H9 (cell line): ENCODE measurements around the gene ADAMTS2. TPM values are rescaled to one million over a fixed set of nuclear protein-coding genes. Genes with fewer than 3 reads are reported as not detected.

ENCODE experiments used
- DNase-seq: peaks from one replicate; pipeline ENCODE4 v3.0.0-alpha.2; 2017
- H2AFZ ChIP-seq: one replicate; pipeline ENCODE4 v1.6.1; 2013; ENCODE audit warnings: mild to moderate bottlenecking, low read length, control low read depth, moderate library complexity
- H2AK5ac ChIP-seq: 2 replicates; pipeline ENCODE4 v1.6.1; 2013; ENCODE audit warnings: low read length, control low read depth, mixed read lengths; ENCODE audit not compliant: insufficient read length
- H2BK120ac ChIP-seq: one replicate; pipeline ENCODE4 v1.6.1; 2013; ENCODE audit warnings: low read depth, mild to moderate bottlenecking, low read length, control low read depth, inconsistent platforms; ENCODE audit not compliant: poor library complexity, severe bottlenecking
- H2BK12ac ChIP-seq: 2 replicates; pipeline ENCODE4 v1.6.1; 2013; ENCODE audit warnings: low read length, control low read depth, mixed read lengths, low read depth; ENCODE audit not compliant: insufficient read length
- H2BK15ac ChIP-seq: 2 replicates; pipeline ENCODE4 v1.6.1; 2013; ENCODE audit warnings: low read depth, low read length, control low read depth
- H2BK20ac ChIP-seq: one replicate; pipeline ENCODE4 v1.6.1; 2013; ENCODE audit warnings: low read depth, mild to moderate bottlenecking, low read length, control low read depth, inconsistent platforms; ENCODE audit not compliant: poor library complexity, severe bottlenecking
- H2BK5ac ChIP-seq: 2 replicates; pipeline ENCODE4 v1.6.1; 2013; ENCODE audit warnings: low read length, control low read depth, mixed read lengths; ENCODE audit not compliant: insufficient read length
- H3K14ac ChIP-seq: 2 replicates; pipeline ENCODE4 v1.6.1; 2013; ENCODE audit warnings: low read length, control low read depth; ENCODE audit not compliant: insufficient read depth
- H3K18ac ChIP-seq: 2 replicates; pipeline ENCODE4 v1.6.1; 2013; ENCODE audit warnings: low read depth, mild to moderate bottlenecking, mixed read lengths, low read length, control low read depth; ENCODE audit not compliant: insufficient read length
- H3K23ac ChIP-seq: 2 replicates; pipeline ENCODE4 v1.6.1; 2013; ENCODE audit warnings: low read length, control low read depth, mixed read lengths, low read depth; ENCODE audit not compliant: insufficient read length
- H3K23me2 ChIP-seq: 2 replicates; pipeline ENCODE4 v1.6.1; 2013; ENCODE audit warnings: low read depth, mild to moderate bottlenecking, mixed read lengths, low read length, control low read depth; ENCODE audit not compliant: insufficient read length, poor library complexity, severe bottlenecking
- H3K27ac ChIP-seq: 2 replicates; pipeline ENCODE4 v1.5.1; 2013; ENCODE audit warnings: low read length, control low read depth, mixed read lengths, low read depth; ENCODE audit not compliant: insufficient read length
- H3K27me3 ChIP-seq: 2 replicates; pipeline ENCODE4 v1.6.1; 2013; ENCODE audit warnings: low read length, control low read depth, inconsistent platforms; ENCODE audit not compliant: insufficient read depth
- H3K4ac ChIP-seq: 2 replicates; pipeline ENCODE4 v1.6.1; 2013; ENCODE audit warnings: low read depth, mild to moderate bottlenecking, control low read depth, inconsistent platforms, low read length, moderate library complexity
- H3K4me1 ChIP-seq: 2 replicates; pipeline ENCODE4 v1.6.1; 2013; ENCODE audit warnings: low read length, control low read depth, inconsistent platforms; ENCODE audit not compliant: insufficient read depth
- H3K4me2 ChIP-seq: 2 replicates; pipeline ENCODE4 v1.6.1; 2013; ENCODE audit warnings: low read length, control low read depth, mixed read lengths; ENCODE audit not compliant: insufficient read length, insufficient read depth
- H3K56ac ChIP-seq: 2 replicates; pipeline ENCODE4 v1.6.1; 2013; ENCODE audit warnings: low read depth, mild to moderate bottlenecking, mixed read lengths, low read length, control low read depth; ENCODE audit not compliant: insufficient read length
- H3K79me1 ChIP-seq: 2 replicates; pipeline ENCODE4 v1.6.1; 2013; ENCODE audit warnings: low read depth, mild to moderate bottlenecking, moderate library complexity, low read length, control low read depth, inconsistent platforms; ENCODE audit not compliant: insufficient read depth, poor library complexity, severe bottlenecking
- H3K79me2 ChIP-seq: 2 replicates; pipeline ENCODE4 v1.6.1; 2013; ENCODE audit warnings: low read length, control low read depth, inconsistent platforms; ENCODE audit not compliant: insufficient read depth
- H3K9ac ChIP-seq: 2 replicates; pipeline ENCODE4 v1.6.1; 2013; ENCODE audit warnings: low read length, control low read depth, mixed read lengths; ENCODE audit not compliant: insufficient read length; ENCODE audit errors: extremely low read depth
- H3K9me3 ChIP-seq: one replicate; pipeline ENCODE4 v1.6.1; 2013; ENCODE audit warnings: low read depth, low read length, inconsistent platforms; ENCODE audit not compliant: control insufficient read depth
- H3T11ph ChIP-seq: one replicate; pipeline ENCODE4 v1.6.1; 2013; ENCODE audit warnings: mild to moderate bottlenecking, low read length, control low read depth, inconsistent platforms
- H4K20me1 ChIP-seq: one replicate; pipeline ENCODE4 v1.6.1; 2013; ENCODE audit not compliant: control insufficient read depth, insufficient read length, insufficient read depth
- H4K5ac ChIP-seq: 2 replicates; pipeline ENCODE4 v1.6.1; 2013; ENCODE audit warnings: low read depth, mild to moderate bottlenecking, mixed read lengths, low read length, control low read depth; ENCODE audit not compliant: insufficient read length
- H4K8ac ChIP-seq: replicated peaks from 2 replicates; pipeline ENCODE4 v1.6.1; 2013; ENCODE audit warnings: low read length, control low read depth, mixed read lengths, low read depth; ENCODE audit not compliant: insufficient read length
- H4K91ac ChIP-seq: 2 replicates; pipeline ENCODE4 v1.6.1; 2013; ENCODE audit warnings: low read depth, mild to moderate bottlenecking, moderate library complexity, mixed read lengths, low read length, control low read depth; ENCODE audit not compliant: insufficient read length
- H3K27ac Mint-ChIP-seq, 3 experiments: 2 replicates in 2 of 3; 3 replicates in 1 of 3; pipeline ENCODE4 v1.8.0; 2020 to 2021; ENCODE audit warnings: mixed read lengths in 3 of 3, mild to moderate bottlenecking in 1 of 3, moderate library complexity in 1 of 3
- H3K27me3 Mint-ChIP-seq: 2 replicates; pipeline ENCODE4 v1.8.0; 2021; ENCODE audit warnings: low read depth, mild to moderate bottlenecking, moderate library complexity, mixed read lengths
- H3K36me3 Mint-ChIP-seq, 3 experiments: 2 replicates in 2 of 3; 3 replicates in 1 of 3; pipeline ENCODE4 v1.8.0; 2020 to 2021; ENCODE audit warnings: low read depth in 3 of 3, mixed read lengths in 3 of 3; ENCODE audit not compliant: insufficient read depth in 1 of 3
- H3K4me1 Mint-ChIP-seq, 2 experiments: 2 replicates each; pipeline ENCODE4 v1.8.0; 2020; ENCODE audit warnings: mixed read lengths in 2 of 2
- H3K4me3 Mint-ChIP-seq, 2 experiments: 2 replicates in 1 of 2; 3 replicates in 1 of 2; pipeline ENCODE4 v1.8.0; 2020 to 2021; ENCODE audit warnings: mild to moderate bottlenecking in 2 of 2, mixed read lengths in 2 of 2, moderate library complexity in 1 of 2
- H3K9me3 Mint-ChIP-seq, 2 experiments: 2 replicates in 1 of 2; 3 replicates in 1 of 2; pipeline ENCODE4 v1.8.0; 2020; ENCODE audit warnings: mild to moderate bottlenecking in 2 of 2, mixed read lengths in 2 of 2, moderate library complexity in 1 of 2
- CTCF ChIP-seq: fragments of 200-600 bp; sonication (generic); conservative IDR thresholded peaks from 3 replicates; pipeline ENCODE4 v1.8.0; 2021; ENCODE audit warnings: antibody characterized with exemption, mild to moderate bottlenecking
- WGBS: extraction: QIAGEN DNeasy Blood & Tissue Kit; methylation state at CpG from one replicate; pipeline ENCODE4 v1.1.7; 2013; ENCODE audit warnings: missing lambda C conversion rate, low lambda C conversion rate, mixed read lengths; ENCODE audit not compliant: insufficient read length; ENCODE audit errors: extremely low coverage; 5-methylcytosine and 5-hydroxymethylcytosine counted together
- total RNA-seq: library from RNA; stranded (reverse); gene quantifications from 2 replicates; pipeline ENCODE4 v1.2.1, GENCODE V29; 2021

ADAMTS2 gene
- total RNA-seq, 1 experiment from 2014 or later: 5.4 TPM

GRCh38 chr5:179223961-179224360 is 121.3 kb downstream of the ADAMTS2 start:
- WGBS: no CpG with 5 or more reads among the region's 25 CpGs
- peaks cover 2% of the 10 kb centered on the region for H3K27me3 Mint-ChIP-seq
- no peak overlapping the region for H4K8ac ChIP-seq
- no peak overlapping the region for H4K91ac ChIP-seq
- no peak overlapping the region for H2BK120ac ChIP-seq
- no peak overlapping the region for H3K4ac ChIP-seq
- no peak overlapping the region for H2BK12ac ChIP-seq
- no peak overlapping the region for H3K18ac ChIP-seq
- H3K9me3 ChIP-seq: peaks cover 10% of the 10 kb centered on the region
- no peak for DNase-seq
- H3K4me2 ChIP-seq: no peak overlapping the region
- H3K27me3 ChIP-seq: no peaks in the 10 kb centered on the region
- H3K27ac Mint-ChIP-seq: no peak overlapping the region
- no peaks in the 10 kb centered on the region for H3K23me2 ChIP-seq
- no peaks in the 10 kb centered on the region for H3K4me1 ChIP-seq
- no peaks in the 10 kb centered on the region for H3K79me2 ChIP-seq
- H2BK15ac ChIP-seq: no peak overlapping the region
- H3K9me3 Mint-ChIP-seq: peaks cover 23 to 28% of the 10 kb centered on the region in 2 experiments
- H4K5ac ChIP-seq: no peak overlapping the region
- no peak overlapping the region for H2AFZ ChIP-seq
- no peak overlapping the region for H3T11ph ChIP-seq
- peaks cover 20 to 25% (median 24%) of the 10 kb centered on the region in 3 experiments for H3K36me3 Mint-ChIP-seq
- peaks cover 20 to 28% of the 10 kb centered on the region in 2 experiments for H3K4me1 Mint-ChIP-seq
- H3K4me3 Mint-ChIP-seq: no peak overlapping the region
- H3K27ac ChIP-seq: no peak overlapping the region
- no peak overlapping the region for H3K14ac ChIP-seq
- H3K23ac ChIP-seq: no peak overlapping the region
- no peak overlapping the region for H2BK5ac ChIP-seq
- H2AK5ac ChIP-seq: no peak overlapping the region
- TF ChIP-seq CTCF: no peak
- H3K79me1 ChIP-seq: no peaks in the 10 kb centered on the region
- no peak overlapping the region for H3K9ac ChIP-seq
- H2BK20ac ChIP-seq: no peak overlapping the region
- no peak overlapping the region for H3K56ac ChIP-seq
- no peaks in the 10 kb centered on the region for H4K20me1 ChIP-seq
